BLaER1 (cell line): ENCODE results near the gene LMBRD1.
"Not testable (repeated sequence)": the region's sequence is repeated elsewhere in the genome, so short reads cannot be mapped to it uniquely, and the experiment has no call there.

Experiments used
- H3K27ac ChIP-seq: shearing (Covaris generic); formaldehyde crosslinking; 2 replicates; pipeline ENCODE4 v1.8.1; 2022
- H3K27me3 ChIP-seq: shearing (Covaris generic); formaldehyde crosslinking; 2 replicates; pipeline ENCODE4 v1.8.1; 2022
- H3K36me3 ChIP-seq: shearing (Covaris generic); formaldehyde crosslinking; 2 replicates; pipeline ENCODE4 v1.8.1; 2022
- H3K4me1 ChIP-seq: shearing (Covaris generic); formaldehyde crosslinking; 2 replicates; pipeline ENCODE4 v1.8.1; 2022
- H3K4me2 ChIP-seq: shearing (Covaris generic); formaldehyde crosslinking; 2 replicates; pipeline ENCODE4 v1.8.1; 2022
- H3K4me3 ChIP-seq: shearing (Covaris generic); formaldehyde crosslinking; 2 replicates; pipeline ENCODE4 v1.8.1; 2022
- H3K9ac ChIP-seq: shearing (Covaris generic); formaldehyde crosslinking; 2 replicates; pipeline ENCODE4 v1.8.1; 2022
- H3K9me3 ChIP-seq: shearing (Covaris generic); formaldehyde crosslinking; 2 replicates; pipeline ENCODE4 v1.8.1; 2022
- H4K20me1 ChIP-seq: shearing (Covaris generic); formaldehyde crosslinking; 2 replicates; pipeline ENCODE4 v1.8.1; 2022
- Cebpa-rat ChIP-seq: shearing (Covaris generic); IDR thresholded peaks from 2 replicates; pipeline ENCODE4 v1.8.1; 2022

Gene LMBRD1

GRCh38 chr6:69796642-69797390 is at the start of gene LMBRD1:
Gene LMBRD1 (minus strand): TSS chr6:69797010. CDS start chr6:69796881, 129 bp downstream.
- peak within 1 kb of the TSS; percentile 83 for H3K9ac ChIP-seq
- peaks cover 10% of the 10 kb centered on the region for H4K20me1 ChIP-seq
- H3K4me2 ChIP-seq: peak within 1 kb of the TSS; percentile 75
- H3K4me1 ChIP-seq: peaks cover 6% of the 10 kb centered on the region; the same call in 1 of the 2 replicates
- no peaks in the 10 kb centered on the region for H3K36me3 ChIP-seq
- peak within 1 kb of the TSS; percentile 75 for H3K27ac ChIP-seq
- H3K27me3 ChIP-seq: no peaks in the 10 kb centered on the region
- TF ChIP-seq Cebpa-rat: no peak
- peak within 1 kb of the TSS; percentile 80 for H3K4me3 ChIP-seq
- no peaks in the 10 kb centered on the region for H3K9me3 ChIP-seq

GRCh38 chr6:69846312-69846711 is 49.5 kb upstream of the LMBRD1 start:
- no peaks in the 10 kb centered on the region for H3K36me3 ChIP-seq
- H3K27ac ChIP-seq: no peak overlapping the region
- no peak for TF ChIP-seq Cebpa-rat
- H3K27me3 ChIP-seq: no peaks in the 10 kb centered on the region
- no peaks in the 10 kb centered on the region for H3K9me3 ChIP-seq
- no peak overlapping the region for H3K9ac ChIP-seq
- H3K4me3 ChIP-seq: no peak overlapping the region
- no peak overlapping the region for H3K4me2 ChIP-seq
- H4K20me1 ChIP-seq: no peaks in the 10 kb centered on the region
- no peaks in the 10 kb centered on the region for H3K4me1 ChIP-seq

- H3K4me3 ChIP-seq: no peak overlapping the region
- H3K9ac ChIP-seq: no peak overlapping the region
- H3K27ac ChIP-seq: no peak overlapping the region
- H3K27me3 ChIP-seq: no peaks in the 10 kb centered on the region
- H4K20me1 ChIP-seq: no peaks in the 10 kb centered on the region
- H3K9me3 ChIP-seq: no peaks in the 10 kb centered on the region
- no peaks in the 10 kb centered on the region for H3K36me3 ChIP-seq
- no peak for TF ChIP-seq Cebpa-rat
- no peak overlapping the region for H3K4me2 ChIP-seq
- H3K4me1 ChIP-seq: no peaks in the 10 kb centered on the region
These were observed 46.4 kb upstream of the LMBRD1 start for GRCh38 chr6:69843189-69843588.

- Histone ChIP-seq H3K4me1 (no peaks in the 10 kb centered on the region), H3K9me3 (no peaks in the 10 kb centered on the region), H3K27me3 (no peaks in the 10 kb centered on the region), H3K9ac (no peak overlapping the region), H3K27ac (no peak overlapping the region), H4K20me1 (no peaks in the 10 kb centered on the region), H3K4me2 (no peak overlapping the region), H3K4me3 (no peak overlapping the region), H3K36me3 (no peaks in the 10 kb centered on the region)
- no peak for TF ChIP-seq Cebpa-rat
These were observed 45.1 kb upstream of the LMBRD1 start for GRCh38 chr6:69841862-69842261.

- H3K9me3 ChIP-seq: no peaks in the 10 kb centered on the region
- H3K4me3 ChIP-seq: no peak overlapping the region
- no peak overlapping the region for H3K27ac ChIP-seq
- TF ChIP-seq Cebpa-rat: no peak
- H3K36me3 ChIP-seq: no peaks in the 10 kb centered on the region
- H4K20me1 ChIP-seq: no peaks in the 10 kb centered on the region
- no peaks in the 10 kb centered on the region for H3K4me1 ChIP-seq
- no peaks in the 10 kb centered on the region for H3K27me3 ChIP-seq
- H3K9ac ChIP-seq: no peak overlapping the region
- no peak overlapping the region for H3K4me2 ChIP-seq
These were observed 38.8 kb upstream of the LMBRD1 start for GRCh38 chr6:69835414-69836179.

GRCh38 chr6:69832558-69832957 is 35.7 kb upstream of the LMBRD1 start:
- no peak for TF ChIP-seq Cebpa-rat
- Histone ChIP-seq H4K20me1 (no peaks in the 10 kb centered on the region), H3K9me3 (no peaks in the 10 kb centered on the region), H3K4me2 (no peak overlapping the region), H3K27me3 (no peaks in the 10 kb centered on the region), H3K36me3 (no peaks in the 10 kb centered on the region), H3K4me3 (no peak overlapping the region), H3K27ac (no peak overlapping the region), H3K4me1 (no peaks in the 10 kb centered on the region), H3K9ac (no peak overlapping the region)

- no peak overlapping the region for H3K27ac ChIP-seq
- no peak overlapping the region for H3K4me3 ChIP-seq
- H3K27me3 ChIP-seq: no peaks in the 10 kb centered on the region
- H3K36me3 ChIP-seq: no peaks in the 10 kb centered on the region
- no peaks in the 10 kb centered on the region for H3K9me3 ChIP-seq
- no peak for TF ChIP-seq Cebpa-rat
- no peak overlapping the region for H3K4me2 ChIP-seq
- H4K20me1 ChIP-seq: no peaks in the 10 kb centered on the region
- no peaks in the 10 kb centered on the region for H3K4me1 ChIP-seq
- H3K9ac ChIP-seq: no peak overlapping the region
These were observed 30.6 kb upstream of the LMBRD1 start for GRCh38 chr6:69827276-69827893.

- no peaks in the 10 kb centered on the region for H3K36me3 ChIP-seq
- H3K9me3 ChIP-seq: no peaks in the 10 kb centered on the region
- no peak overlapping the region for H3K4me3 ChIP-seq
- H3K4me2 ChIP-seq: no peak overlapping the region
- H4K20me1 ChIP-seq: no peaks in the 10 kb centered on the region
- no peak overlapping the region for H3K27ac ChIP-seq
- TF ChIP-seq Cebpa-rat: no peak
- H3K4me1 ChIP-seq: no peaks in the 10 kb centered on the region
- no peak overlapping the region for H3K9ac ChIP-seq
- H3K27me3 ChIP-seq: no peaks in the 10 kb centered on the region
These were observed 29.1 kb upstream of the LMBRD1 start for GRCh38 chr6:69825904-69826303.

- not testable (repeated sequence) for H3K9me3 ChIP-seq, H3K27ac ChIP-seq, H3K27me3 ChIP-seq, H3K4me1 ChIP-seq, H4K20me1 ChIP-seq, H3K36me3 ChIP-seq, H3K4me2 ChIP-seq, H3K9ac ChIP-seq, H3K4me3 ChIP-seq
These were observed 27.5 kb upstream of the LMBRD1 start for GRCh38 chr6:69824355-69824754.

GRCh38 chr6:69820438-69820837 is 23.6 kb upstream of the LMBRD1 start:
- TF ChIP-seq Cebpa-rat: no peak
- Histone ChIP-seq H4K20me1 (no peaks in the 10 kb centered on the region), H3K4me1 (peaks cover 12% of the 10 kb centered on the region), H3K9ac (no peak overlapping the region), H3K36me3 (no peaks in the 10 kb centered on the region), H3K9me3 (no peaks in the 10 kb centered on the region), H3K4me3 (no peak overlapping the region), H3K27me3 (no peaks in the 10 kb centered on the region), H3K4me2 (no peak overlapping the region), H3K27ac (no peak overlapping the region)
